HL-60/S4 (cell line): ENCODE results near the gene LSM14A.
"Not testable (repeated sequence)": the region's sequence is repeated elsewhere in the genome, so short reads cannot be mapped to it uniquely, and the experiment has no call there.

Experiments used
- in situ Hi-C: fragments of 300-500 bp; cut with MboI; formaldehyde crosslinking; loops from 2 replicates; pipeline ENCODE4 v1.14.3; 2022; ENCODE audit warnings: low sequenced_read_pairs

The LSM14A gene

GRCh38 chr19:34226036-34226435 is 53.7 kb downstream of the LSM14A start:
- in situ Hi-C loops = no loop called here

GRCh38 chr19:34228347-34228746 is 56.0 kb downstream of the LSM14A start:
- in situ Hi-C loops = no loop called here

DNA sequence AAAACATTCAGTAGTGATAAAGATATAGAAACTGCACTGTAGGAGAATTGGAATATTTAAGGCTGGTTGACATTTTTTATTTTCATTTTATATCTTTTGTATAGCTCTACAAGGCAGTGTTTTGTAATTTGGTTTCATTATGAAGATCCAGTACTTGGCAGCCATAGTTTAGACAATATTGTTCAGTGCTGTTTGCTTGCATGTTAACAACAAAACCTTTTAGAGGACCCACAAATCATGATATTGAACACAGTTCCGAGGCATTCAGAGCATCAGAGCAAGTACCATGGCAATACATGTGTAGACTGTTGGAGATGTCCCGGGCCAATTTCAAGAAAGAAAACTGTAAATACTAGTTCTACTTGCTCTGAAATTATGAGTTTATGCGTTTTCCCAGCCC is 56.5 kb downstream of the LSM14A start:
- in situ Hi-C loops = no loop called here

- in situ Hi-C loops = no loop called here
These were observed 57.4 kb downstream of the LSM14A start for GRCh38 chr19:34229721-34230120.

DNA sequence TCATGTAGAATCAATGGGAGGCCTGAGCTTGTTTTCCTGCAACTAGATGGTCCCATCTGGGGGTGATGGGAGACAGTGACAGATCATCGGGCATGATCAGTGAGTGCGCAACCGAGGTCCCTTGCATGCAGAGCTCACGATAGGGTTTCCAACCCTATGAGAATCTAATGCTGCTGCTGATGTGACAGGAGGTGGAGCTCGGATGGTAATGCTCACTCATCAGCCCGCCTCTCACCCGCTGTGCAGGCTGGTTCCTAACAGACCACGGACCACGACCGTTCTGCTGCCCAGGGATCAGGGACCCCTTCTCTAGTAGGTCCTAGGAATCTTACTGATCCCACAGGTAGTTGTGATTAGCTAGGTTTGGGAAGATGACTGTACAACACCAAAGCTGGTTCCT is 58.5 kb downstream of the LSM14A start:
- in situ Hi-C loops = no loop called here

GRCh38 chr19:34231439-34231838 is 59.1 kb downstream of the LSM14A start:
- in situ Hi-C loops = no loop called here

DNA sequence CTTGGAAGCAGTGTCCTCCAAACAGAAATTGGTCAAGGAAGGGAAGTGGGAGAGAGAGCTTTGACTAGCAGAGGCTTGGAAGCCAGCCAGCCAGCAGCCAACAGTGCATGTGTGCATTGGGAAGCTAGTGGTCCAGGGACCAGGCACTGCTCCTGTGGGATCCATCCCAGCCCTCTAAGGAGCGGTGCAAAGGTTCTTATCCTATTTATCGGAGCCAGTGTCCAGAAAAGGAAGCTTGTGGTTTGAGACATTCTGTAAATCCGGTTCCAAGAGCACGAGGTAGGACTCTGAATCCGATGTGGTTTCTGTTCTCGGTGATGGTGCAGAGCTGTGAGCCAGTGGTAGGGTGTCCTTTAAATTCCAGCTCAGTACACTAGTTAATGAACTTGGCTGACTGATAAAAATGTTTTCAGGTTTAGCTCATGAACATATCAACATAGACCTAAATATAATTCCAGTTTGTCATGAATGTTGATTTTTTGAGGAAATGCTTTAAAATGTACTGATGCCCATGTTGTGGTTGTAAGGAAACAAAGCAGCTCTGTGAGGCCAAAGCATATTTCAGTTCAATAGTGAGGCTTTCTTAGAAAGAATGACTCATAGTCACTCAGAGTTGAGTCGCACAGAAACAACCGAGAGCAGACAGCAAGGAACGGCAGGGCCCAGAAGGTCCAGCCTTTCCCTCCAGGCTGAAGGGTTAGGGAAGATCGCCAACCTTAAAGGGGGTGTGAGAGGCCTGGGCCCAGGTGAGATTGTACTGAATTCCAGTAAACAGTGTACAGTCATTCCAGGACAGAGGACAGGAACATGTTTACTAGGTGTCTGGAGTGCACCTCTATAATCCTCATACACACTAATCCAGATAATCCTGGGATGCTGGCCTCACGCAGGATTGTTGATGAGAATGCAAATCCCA is 60.5 kb downstream of the LSM14A start:
- in situ Hi-C loops = no loop called here

- in situ Hi-C loops = no loop called here
These were observed 63.2 kb downstream of the LSM14A start for GRCh38 chr19:34235425-34235940.

DNA sequence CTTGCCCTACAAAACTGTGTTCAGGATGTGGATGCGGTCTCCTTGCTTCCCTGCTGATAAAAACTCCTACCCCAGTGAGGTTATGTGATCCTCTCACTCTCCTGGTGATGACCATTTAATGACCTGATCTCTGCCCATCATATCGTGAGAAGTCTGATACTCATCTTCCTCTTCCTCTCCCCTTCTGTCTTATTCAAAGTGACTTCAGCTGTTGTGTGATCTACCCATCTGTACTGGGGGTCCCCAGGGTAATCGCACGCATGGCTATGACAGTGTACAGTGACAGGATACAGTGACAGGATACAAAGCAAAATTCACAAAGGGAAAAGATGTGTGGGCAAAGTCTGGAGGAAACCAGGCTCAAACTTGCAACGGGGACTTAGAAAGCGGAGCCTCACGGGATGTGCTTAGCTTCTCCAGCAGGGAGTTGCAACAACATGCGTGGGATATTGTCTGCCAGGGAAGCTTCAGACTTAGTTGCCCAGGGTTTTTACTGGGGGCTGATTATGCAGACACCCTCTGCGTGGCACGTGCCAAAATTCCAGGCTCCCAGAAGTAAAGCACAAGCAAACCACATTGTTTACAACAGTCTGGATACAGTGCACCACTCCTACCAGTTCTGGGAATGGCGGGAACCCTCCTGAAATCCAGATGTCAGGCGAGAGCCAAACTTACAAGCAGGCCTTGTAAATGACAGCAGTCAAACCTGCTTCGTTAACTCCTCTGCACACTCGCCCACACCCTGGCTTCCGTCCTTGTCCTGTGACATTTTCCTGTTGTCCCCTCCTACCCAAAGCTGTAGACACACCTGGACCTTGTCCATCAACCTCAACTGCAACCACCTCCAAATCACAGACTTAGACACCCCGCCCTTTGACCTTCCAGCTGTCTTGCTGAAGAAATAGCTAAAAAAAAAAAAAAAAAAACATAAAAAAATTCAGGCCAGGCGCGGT is 64.0 kb downstream of the LSM14A start:
- in situ Hi-C loops = no loop called here

DNA sequence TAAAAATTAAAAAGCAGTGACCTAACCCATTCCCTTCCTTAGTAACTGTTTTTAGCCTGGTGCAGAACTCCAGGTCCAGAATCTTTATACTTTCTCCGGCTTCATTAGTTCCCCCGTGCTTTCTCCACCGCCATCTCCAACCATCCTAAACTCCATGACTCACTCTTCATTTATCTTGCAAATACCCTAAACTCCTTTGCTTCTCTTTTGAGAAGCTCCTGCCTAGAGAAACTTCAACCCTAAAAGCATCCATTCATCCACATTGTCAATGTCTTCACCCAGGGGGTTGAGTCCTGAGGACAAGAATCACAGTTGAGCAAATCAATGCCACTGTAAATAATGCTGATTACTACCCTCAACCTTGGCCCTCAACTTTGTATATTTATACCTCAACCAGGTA is 65.0 kb downstream of the LSM14A start:
- in situ Hi-C loops = no loop called here

GRCh38 chr19:34237939-34238338 is 65.6 kb downstream of the LSM14A start:
- in situ Hi-C loops = no loop called here

GRCh38 chr19:34241513-34242337 is 69.4 kb downstream of the LSM14A start:
- in situ Hi-C loops = no loop called here

DNA sequence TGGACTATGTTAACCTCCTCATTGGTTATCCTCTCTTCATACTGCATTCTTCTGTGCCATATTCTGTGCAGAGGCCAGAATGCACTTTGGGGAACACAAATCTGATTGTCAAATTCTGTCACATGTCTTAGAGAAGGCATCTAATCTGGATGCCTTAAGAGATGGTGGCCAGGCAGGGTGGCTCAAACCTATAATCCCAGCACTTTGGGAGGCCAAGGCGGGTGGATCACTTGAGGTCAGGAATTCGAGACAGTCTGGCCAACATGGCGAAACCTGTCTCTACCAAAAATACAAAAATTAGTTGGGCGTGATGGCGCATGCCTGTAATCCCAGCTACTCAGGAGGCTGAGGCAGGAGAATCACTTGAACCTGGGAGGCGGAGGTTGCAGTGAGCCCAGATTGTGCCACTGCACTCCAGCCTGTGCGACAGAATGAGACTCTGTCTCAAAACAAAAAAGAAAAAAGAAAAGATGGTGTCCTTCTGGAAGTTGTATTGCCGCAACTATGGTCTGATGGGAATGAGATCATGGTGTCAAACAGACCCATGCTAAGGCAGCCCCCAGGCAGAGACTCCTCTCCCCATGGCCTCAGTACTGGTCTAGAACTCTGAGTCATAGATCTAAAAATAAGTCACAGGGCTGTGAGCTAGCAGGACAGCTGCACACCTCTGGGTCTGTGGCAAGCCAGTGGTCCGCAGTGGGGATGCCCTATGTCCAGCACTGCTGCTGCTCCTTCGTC is 71.0 kb downstream of the LSM14A start:
- in situ Hi-C loops = not testable (repeated sequence)

DNA sequence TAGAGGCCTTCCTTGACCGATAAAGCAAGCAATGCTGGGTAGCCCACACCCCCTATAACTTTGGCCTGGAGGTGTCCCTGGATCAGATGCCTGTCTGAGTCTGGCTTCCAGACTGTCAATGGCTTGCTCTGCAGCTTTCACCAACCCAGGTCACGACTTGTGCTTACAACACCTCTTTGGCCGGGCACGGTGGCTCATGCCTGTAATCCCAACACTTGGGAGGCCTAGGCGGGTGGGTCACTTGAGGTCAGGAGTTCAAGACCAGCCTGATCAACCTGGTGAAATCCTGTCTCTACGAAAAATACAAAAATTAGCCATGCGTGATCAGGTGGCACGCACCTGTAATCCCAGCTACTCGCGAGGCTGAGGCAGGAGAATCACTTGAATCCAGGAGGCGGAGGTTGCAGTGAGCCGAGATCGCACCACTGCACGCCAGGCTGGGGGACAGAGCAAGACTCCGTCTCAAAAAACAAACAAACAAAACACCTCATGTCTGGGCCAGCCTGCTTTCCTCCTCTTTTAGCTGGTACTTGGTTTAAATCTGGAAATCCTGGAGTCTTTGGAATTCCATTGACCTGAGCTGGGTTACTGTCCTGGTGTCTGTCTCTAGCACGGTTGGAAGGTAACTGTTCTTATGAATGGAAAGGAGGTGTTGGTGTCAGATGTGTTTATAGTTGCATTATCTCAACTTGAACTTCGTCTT is 71.7 kb downstream of the LSM14A start:
- in situ Hi-C loops = no loop called here

DNA sequence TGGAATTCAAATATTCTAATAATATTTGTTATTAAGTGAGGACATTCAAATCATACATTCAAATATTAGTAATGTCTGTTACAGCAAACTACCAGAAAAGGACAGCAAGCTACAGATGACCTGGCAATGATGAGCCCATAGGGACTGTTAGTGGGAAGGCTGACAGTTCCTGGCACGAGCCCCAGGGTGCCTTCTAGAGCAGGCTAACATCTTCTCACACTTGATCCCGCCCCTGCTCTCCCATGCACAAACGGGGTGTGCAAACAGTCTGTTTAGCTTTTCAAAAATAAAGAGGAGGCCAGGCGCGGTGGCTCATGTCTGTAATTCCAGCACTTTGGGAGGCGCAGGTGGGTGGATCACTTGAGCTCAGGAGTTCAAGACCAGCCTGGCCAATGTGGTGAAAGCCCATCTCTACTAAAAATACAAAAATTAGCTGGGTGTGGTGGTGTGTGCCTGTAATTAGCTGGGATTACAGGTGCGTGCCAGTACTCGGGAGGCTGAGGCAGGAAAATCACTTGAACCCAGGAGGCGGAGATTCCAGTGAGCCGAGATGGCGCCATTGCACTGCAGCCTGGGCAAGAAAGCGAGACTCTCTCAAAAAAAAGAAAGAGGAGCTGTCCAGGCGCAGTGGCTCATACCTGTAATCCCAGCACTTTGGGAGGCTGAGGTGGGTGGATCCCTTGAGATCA is 72.5 kb downstream of the LSM14A start:
- in situ Hi-C loops = no loop called here

DNA sequence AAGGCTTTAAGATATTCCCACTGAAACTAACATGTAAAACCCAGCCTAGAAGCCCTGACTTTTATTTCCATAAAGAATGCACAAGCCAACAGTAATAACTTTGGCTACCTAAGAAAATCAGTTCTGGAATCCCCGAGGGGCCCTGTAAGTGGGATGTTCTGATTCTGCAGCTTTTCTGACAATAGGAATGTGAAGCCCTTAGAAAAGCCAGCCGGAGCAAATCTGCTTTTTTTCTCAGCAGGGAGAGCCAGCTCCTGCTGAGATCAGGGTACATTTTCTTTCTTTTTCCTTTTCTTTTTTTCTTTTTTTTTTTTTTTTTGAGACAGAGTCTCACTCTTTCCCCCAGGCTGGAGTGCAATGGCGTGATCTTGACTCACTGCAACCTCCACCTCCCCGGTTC is 74.0 kb downstream of the LSM14A start:
- in situ Hi-C loops = no loop called here

DNA sequence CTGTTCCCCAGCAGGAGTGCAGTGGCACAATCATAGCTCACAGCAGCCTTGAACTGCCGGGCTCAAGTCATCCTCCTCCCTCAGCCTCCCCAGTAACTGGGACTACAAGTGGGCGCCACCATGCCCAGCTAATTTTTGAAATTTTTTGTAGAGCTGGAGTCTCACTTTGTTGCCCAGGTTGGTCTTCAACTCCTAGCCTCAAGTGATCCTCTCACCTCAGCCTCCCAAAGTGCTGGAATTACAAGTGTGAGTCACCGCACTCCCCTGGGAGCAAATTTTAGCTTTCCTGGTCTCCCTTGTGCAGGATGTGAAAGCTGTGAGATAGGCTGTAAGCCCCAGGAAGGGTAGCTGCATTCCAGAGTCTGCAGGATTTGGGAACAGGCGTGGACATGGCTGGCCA is 76.6 kb downstream of the LSM14A start:
- in situ Hi-C loops = no loop called here

GRCh38 chr19:34253167-34253566 is 80.9 kb downstream of the LSM14A start:
- in situ Hi-C loops = not testable (repeated sequence)

DNA sequence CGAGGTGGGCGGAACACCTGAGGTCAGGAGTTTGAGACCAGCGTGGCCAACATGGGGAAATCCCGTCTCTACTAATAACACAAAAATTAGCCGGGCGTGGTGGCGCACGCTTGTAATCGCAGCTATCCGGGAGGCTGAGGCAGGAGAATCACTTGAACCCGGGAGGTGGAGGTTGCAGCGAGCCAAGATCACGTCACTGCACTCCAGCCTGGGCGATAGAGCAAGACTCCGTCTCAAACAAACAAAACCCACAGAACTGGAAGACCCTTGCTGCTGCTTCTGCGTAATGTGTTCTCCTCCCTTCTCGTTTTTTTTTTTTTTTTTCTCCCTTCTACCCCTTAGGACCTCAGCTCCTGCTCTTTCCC is 81.4 kb downstream of the LSM14A start:
- in situ Hi-C loops = not testable (repeated sequence)
